GM23338 (cell line): ENCODE measurements around the gene SUSD1.

Experiments
- CREB1 ChIP-seq: fragments of 250-450 bp; sonication (Bioruptor Pico); IDR thresholded peaks from 2 replicates; pipeline ENCODE4 v1.5.0; 2020; ENCODE audit warnings: low read depth, mild to moderate bottlenecking, moderate library complexity
- EZH2 ChIP-seq: fragments of 200-600 bp; sonication (generic); IDR thresholded peaks from one replicate; pipeline ENCODE4 v1.8.0; 2017; ENCODE audit warnings: antibody characterized with exemption, mild to moderate bottlenecking, low read depth; ENCODE audit not compliant: unreplicated experiment
- EZH2phosphoT487 ChIP-seq: fragments of 200-600 bp; sonication (generic); IDR thresholded peaks from one replicate; pipeline ENCODE4 v1.8.1; 2018; ENCODE audit warnings: antibody characterized with exemption; ENCODE audit not compliant: unreplicated experiment
- JUNB ChIP-seq: IDR thresholded peaks from one replicate; pipeline ENCODE4 v1.6.1; 2016; ENCODE audit warnings: antibody characterized with exemption; ENCODE audit not compliant: unreplicated experiment
- POLR2AphosphoS5 ChIP-seq: IDR thresholded peaks from 2 replicates; pipeline ENCODE4 v1.6.1; 2016; ENCODE audit warnings: antibody characterized with exemption, low read depth
- ZNF114 ChIP-seq: fragments of 250-450 bp; sonication (Bioruptor Pico); IDR thresholded peaks from 2 replicates; pipeline ENCODE4 v1.5.0; 2020; ENCODE audit warnings: mild to moderate bottlenecking, moderate library complexity
- TF ChIP-seq, protein P1 (sequence below), 2 experiments: fragments of 200-600 bp in 1 of 2; sonication (generic) in 1 of 2; conservative IDR thresholded peaks; 2 replicates each; pipeline versions ENCODE4 v1.5.1 to v1.6.1; 2016 to 2017; ENCODE audit warnings: antibody characterized with exemption in 2 of 2, low read depth in 2 of 2, mild to moderate bottlenecking in 2 of 2, moderate library complexity in 1 of 2
- TF ChIP-seq, protein P2 (sequence below): IDR thresholded peaks from one replicate; pipeline ENCODE4 v1.6.1; 2018; ENCODE audit warnings: antibody characterized with exemption; ENCODE audit not compliant: unreplicated experiment
- TF ChIP-seq, protein P3 (sequence below): IDR thresholded peaks from 2 replicates; pipeline ENCODE4 v1.6.1; 2016; ENCODE audit warnings: antibody characterized with exemption

DNA sequence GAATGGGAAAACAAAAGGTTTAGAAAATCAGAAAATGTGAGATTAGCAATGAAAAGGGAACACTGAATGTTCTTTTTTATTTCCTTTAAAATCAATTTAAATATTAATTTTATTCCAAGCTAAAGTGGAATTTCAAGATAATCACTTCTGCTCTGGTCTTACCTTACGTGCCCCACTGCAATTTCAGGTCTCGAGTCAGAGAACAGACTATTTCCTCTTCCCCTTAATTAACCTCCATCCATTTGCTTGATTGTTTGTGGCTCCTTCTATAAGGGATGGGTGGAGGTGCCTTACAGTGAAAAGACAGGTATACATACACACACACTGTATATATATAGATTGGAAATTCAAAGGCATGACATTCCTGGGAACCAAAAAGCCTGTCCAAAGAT, 137.1 kb downstream of the SUSD1 start:
- TF ChIP-seq, protein P1, sequence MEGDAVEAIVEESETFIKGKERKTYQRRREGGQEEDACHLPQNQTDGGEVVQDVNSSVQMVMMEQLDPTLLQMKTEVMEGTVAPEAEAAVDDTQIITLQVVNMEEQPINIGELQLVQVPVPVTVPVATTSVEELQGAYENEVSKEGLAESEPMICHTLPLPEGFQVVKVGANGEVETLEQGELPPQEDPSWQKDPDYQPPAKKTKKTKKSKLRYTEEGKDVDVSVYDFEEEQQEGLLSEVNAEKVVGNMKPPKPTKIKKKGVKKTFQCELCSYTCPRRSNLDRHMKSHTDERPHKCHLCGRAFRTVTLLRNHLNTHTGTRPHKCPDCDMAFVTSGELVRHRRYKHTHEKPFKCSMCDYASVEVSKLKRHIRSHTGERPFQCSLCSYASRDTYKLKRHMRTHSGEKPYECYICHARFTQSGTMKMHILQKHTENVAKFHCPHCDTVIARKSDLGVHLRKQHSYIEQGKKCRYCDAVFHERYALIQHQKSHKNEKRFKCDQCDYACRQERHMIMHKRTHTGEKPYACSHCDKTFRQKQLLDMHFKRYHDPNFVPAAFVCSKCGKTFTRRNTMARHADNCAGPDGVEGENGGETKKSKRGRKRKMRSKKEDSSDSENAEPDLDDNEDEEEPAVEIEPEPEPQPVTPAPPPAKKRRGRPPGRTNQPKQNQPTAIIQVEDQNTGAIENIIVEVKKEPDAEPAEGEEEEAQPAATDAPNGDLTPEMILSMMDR (conservative IDR thresholded peaks at IDR 0.05; ENCODE audit: low read depth in 2 of 2) = no peak
- TF ChIP-seq EZH2phosphoT487 = no peak
- no peak for TF ChIP-seq EZH2
- no peak for TF ChIP-seq JUNB
- no peak for TF ChIP-seq POLR2AphosphoS5
- TF ChIP-seq, protein P2, sequence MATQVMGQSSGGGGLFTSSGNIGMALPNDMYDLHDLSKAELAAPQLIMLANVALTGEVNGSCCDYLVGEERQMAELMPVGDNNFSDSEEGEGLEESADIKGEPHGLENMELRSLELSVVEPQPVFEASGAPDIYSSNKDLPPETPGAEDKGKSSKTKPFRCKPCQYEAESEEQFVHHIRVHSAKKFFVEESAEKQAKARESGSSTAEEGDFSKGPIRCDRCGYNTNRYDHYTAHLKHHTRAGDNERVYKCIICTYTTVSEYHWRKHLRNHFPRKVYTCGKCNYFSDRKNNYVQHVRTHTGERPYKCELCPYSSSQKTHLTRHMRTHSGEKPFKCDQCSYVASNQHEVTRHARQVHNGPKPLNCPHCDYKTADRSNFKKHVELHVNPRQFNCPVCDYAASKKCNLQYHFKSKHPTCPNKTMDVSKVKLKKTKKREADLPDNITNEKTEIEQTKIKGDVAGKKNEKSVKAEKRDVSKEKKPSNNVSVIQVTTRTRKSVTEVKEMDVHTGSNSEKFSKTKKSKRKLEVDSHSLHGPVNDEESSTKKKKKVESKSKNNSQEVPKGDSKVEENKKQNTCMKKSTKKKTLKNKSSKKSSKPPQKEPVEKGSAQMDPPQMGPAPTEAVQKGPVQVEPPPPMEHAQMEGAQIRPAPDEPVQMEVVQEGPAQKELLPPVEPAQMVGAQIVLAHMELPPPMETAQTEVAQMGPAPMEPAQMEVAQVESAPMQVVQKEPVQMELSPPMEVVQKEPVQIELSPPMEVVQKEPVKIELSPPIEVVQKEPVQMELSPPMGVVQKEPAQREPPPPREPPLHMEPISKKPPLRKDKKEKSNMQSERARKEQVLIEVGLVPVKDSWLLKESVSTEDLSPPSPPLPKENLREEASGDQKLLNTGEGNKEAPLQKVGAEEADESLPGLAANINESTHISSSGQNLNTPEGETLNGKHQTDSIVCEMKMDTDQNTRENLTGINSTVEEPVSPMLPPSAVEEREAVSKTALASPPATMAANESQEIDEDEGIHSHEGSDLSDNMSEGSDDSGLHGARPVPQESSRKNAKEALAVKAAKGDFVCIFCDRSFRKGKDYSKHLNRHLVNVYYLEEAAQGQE = no peak
- TF ChIP-seq ZNF114 = no peak
- TF ChIP-seq CREB1 (CRISPR knock-in tag) = no peak
- TF ChIP-seq, protein P3, sequence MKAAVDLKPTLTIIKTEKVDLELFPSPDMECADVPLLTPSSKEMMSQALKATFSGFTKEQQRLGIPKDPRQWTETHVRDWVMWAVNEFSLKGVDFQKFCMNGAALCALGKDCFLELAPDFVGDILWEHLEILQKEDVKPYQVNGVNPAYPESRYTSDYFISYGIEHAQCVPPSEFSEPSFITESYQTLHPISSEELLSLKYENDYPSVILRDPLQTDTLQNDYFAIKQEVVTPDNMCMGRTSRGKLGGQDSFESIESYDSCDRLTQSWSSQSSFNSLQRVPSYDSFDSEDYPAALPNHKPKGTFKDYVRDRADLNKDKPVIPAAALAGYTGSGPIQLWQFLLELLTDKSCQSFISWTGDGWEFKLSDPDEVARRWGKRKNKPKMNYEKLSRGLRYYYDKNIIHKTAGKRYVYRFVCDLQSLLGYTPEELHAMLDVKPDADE = no peak
